Esophagus mucosa (tissue), 1 donor: ENCODE data around the gene MARCHF7. TPM values are rescaled to one million over a fixed set of nuclear protein-coding genes. Genes with fewer than 3 reads are reported as not detected.

ENCODE experiments used
- ATAC-seq: fragments of 200-7000 bp; cut with Tn5 transposase; one replicate; pipeline ENCODE4 v1.9.1; 2020
- total RNA-seq: library from RNA; stranded (reverse); gene quantifications from one replicate; pipeline ENCODE4 v1.2.4, GENCODE V29; 2023
- donor health status: DM: yes; HTN: yes; CAD: no.

The MARCHF7 gene
- total RNA-seq, 1 donor from 2014 or later = 86.3 TPM

- ATAC-seq = no peak
Measured at GRCh38 chr2:159762075-159762474, 49.8 kb downstream of the MARCHF7 start.

Other genes starting within 250 kb of the MARCHF7 start
- 41.4 TPM for gene BAZ2B, start 96.0 kb upstream of the MARCHF7 start, total RNA-seq
- gene CD302, start 85.7 kb downstream of the MARCHF7 start, total RNA-seq = 1.6 TPM
- gene LY75, start 192.2 kb downstream of the MARCHF7 start, total RNA-seq = 7.6 TPM